ENCODE results near the gene CHRD. TPM values are rescaled to one million over a fixed set of nuclear protein-coding genes. Genes with fewer than 3 reads are reported as not detected.

The CHRD gene
- total RNA-seq, 2 experiments from 2014 or later = not detected

DNA sequence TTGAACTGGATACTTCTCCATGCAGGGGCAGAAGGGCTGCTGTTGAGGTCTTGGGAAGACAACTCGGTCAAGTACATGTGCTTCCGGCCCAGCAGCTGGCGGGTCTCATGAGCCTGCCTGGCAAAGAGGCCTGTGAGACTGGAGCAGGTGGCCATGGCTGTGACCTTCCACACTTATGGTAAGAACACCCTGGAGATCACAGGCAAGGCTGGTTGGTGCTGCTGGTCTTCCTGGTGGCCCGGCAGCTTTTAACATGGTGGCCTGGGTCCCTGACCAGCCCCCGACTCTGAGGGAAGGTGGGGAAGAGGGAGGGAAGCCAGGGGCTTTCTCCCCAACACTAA lies 15.4 kb downstream of the CHRD start:
- H3K27me3 Mint-ChIP-seq = peaks cover 1% of the 10 kb centered on the region
- intact Hi-C loops (cut with micrococcal nuclease) = no loop called here
- CTCF ChIA-PET = no interaction called here

DNA sequence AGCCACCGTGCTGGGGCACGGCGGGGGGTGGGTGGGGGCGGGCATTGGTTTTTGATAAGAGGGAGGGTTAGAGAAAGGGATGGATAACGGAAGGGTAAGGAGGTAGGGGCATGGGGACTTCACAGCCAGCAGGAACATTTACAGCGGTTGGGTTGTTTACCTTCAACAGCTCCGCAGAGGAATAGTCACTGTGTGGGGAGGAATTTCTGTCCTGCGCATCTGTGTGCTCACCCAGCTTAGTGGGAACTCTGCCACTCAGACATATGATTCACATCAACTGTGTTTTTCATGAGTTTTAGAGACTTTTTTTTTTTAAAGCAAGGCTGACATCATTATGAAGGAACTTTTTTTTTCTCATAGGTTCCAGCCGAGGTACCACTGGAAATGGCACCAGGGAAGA lies 19.6 kb downstream of the CHRD start:
- ATAC-seq = no peak
- DNase-seq = no peak
- Mint-ChIP-seq H3K4me3 (no peak overlapping the region), H3K27ac (no peak overlapping the region), H3K36me3 (ENCODE audit: low read depth) (no peaks in the 10 kb centered on the region), H3K4me1 (ENCODE audit: low read depth) (no peaks in the 10 kb centered on the region), H3K9me3 (no peaks in the 10 kb centered on the region), H3K27me3 (peaks cover 4% of the 10 kb centered on the region)
- ChIA-PET CTCF (no interaction called here), POLR2A (no interaction called here)
- intact Hi-C loops (cut with micrococcal nuclease) = no loop called here
- TF ChIP-seq, protein P1, sequence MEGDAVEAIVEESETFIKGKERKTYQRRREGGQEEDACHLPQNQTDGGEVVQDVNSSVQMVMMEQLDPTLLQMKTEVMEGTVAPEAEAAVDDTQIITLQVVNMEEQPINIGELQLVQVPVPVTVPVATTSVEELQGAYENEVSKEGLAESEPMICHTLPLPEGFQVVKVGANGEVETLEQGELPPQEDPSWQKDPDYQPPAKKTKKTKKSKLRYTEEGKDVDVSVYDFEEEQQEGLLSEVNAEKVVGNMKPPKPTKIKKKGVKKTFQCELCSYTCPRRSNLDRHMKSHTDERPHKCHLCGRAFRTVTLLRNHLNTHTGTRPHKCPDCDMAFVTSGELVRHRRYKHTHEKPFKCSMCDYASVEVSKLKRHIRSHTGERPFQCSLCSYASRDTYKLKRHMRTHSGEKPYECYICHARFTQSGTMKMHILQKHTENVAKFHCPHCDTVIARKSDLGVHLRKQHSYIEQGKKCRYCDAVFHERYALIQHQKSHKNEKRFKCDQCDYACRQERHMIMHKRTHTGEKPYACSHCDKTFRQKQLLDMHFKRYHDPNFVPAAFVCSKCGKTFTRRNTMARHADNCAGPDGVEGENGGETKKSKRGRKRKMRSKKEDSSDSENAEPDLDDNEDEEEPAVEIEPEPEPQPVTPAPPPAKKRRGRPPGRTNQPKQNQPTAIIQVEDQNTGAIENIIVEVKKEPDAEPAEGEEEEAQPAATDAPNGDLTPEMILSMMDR (IDR thresholded peaks at IDR 0.05) = no peak

More for the DNA sequence above, 15.4 kb downstream of the CHRD start:
- ATAC-seq (no peak), DNase-seq (no peak)
- H3K4me1 Mint-ChIP-seq (ENCODE audit: low read depth) = no peaks in the 10 kb centered on the region
- no peaks in the 10 kb centered on the region for H3K9me3 Mint-ChIP-seq
- no peaks in the 10 kb centered on the region for H3K36me3 Mint-ChIP-seq (ENCODE audit: low read depth)
- TF ChIP-seq, protein P1 (IDR thresholded peaks at IDR 0.05) = no peak
- no peak overlapping the region for H3K4me3 Mint-ChIP-seq
- POLR2A ChIA-PET = no interaction called here
- no peak overlapping the region for H3K27ac Mint-ChIP-seq

DNA sequence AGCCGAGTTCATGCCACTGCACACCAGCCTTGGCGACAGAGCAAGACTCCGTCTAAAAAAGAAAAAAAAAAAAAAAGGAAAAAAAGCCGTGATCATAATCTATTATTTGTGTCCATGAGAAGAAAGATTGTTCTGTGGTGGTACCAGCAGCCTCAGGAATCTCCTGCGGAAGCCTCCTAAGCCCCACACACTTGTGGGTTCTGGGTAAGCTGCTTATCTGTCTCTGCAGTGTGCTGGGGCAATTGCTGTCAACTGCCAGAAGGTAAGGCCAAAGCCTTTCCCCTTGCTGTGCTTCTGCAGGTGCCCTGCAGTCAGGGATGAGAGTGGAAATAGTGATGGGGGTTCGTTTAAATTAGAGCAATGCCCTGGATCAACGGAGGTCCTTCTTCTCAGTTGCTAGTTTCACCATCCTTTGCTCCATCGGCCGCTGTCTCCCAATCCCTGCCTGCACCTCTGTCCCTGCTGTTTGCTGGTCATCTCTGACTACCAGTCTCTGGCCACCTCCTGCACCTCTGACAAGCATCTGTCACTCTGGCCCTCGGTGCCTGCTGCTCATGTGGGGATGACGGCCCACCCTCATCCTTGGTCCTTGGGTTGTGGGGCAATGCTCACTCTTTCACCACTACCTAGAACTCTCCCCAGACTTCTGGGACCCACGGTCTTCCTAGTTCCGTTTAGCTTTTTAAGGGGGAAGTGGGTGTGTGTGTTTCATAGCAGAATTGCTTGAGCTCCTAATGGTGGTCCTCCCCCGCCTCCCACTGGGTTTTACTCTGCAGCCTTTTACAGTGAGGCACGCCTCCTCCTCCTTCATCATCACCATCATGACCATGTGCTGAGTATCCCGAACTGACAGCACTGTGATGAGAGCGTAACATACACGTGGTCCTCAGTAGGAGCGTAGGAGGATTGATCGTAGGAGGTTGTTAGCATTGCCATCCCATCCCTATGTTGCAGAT lies 25.5 kb downstream of the CHRD start:
- no peaks in the 10 kb centered on the region for H3K9me3 Mint-ChIP-seq
- no peaks in the 10 kb centered on the region for H3K36me3 Mint-ChIP-seq (ENCODE audit: low read depth)
- H3K4me3 Mint-ChIP-seq = no peak overlapping the region
- ChIA-PET POLR2A (interaction anchor here (0.6 to 1.2 kb wide), 2 partner anchors 78 to 1323 kb away, joined by 3 read pairs; no protein-coding TSS in a partner anchor), CTCF (interaction anchor here (1.0 kb wide), 1 partner anchor 34 kb away, joined by 4 read pairs; no protein-coding TSS in a partner anchor)
- intact Hi-C loops (cut with micrococcal nuclease) = no loop called here
- H3K27ac Mint-ChIP-seq = no peak overlapping the region
- TF ChIP-seq, protein P1 (IDR thresholded peaks at IDR 0.05) = no peak
- DNase-seq = no peak
- H3K4me1 Mint-ChIP-seq (ENCODE audit: low read depth) = no peaks in the 10 kb centered on the region
- peaks cover 4% of the 10 kb centered on the region for H3K27me3 Mint-ChIP-seq
- no peak for ATAC-seq

DNA sequence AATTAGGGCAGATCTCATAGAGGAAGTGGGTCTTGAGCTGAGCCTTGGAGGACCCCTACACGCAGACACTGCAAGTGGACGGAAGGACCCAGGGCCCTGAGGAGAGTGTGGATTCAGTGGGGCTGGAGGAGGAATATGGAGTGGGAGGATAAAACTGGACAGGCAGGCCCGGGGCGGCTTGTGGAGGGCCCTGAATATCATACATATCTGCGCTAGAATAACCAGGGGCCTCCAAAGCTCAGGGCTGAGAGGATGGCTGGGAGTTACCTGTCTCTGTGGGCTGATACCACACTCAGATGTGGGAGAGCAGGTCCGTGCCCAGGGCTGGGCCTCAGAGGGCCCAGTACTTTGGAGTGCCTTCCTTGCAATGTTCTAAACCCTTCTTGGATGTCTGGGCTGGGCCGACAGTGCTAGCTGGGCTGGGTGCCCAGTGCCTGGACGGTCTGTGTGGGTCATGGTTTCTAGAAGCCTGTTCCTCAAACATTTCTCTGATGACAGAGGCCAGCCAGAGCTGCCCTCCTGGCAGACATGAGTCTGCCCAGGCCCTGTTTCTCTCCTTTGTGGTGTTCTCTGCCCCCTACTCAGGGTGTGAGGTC lies 29.6 kb downstream of the CHRD start:
- ChIA-PET POLR2A (no interaction called here), CTCF (interaction anchor here (0.7 to 0.8 kb wide), 2 partner anchors 9 to 104 kb away, joined by 3 read pairs; no protein-coding TSS in a partner anchor)
- no peak for ATAC-seq

More for the DNA sequence above, 29.6 kb downstream of the CHRD start:
- intact Hi-C loops (cut with micrococcal nuclease) = no loop called here
- Mint-ChIP-seq H3K4me3 (no peak overlapping the region), H3K27me3 (no peaks in the 10 kb centered on the region), H3K4me1 (ENCODE audit: low read depth) (no peaks in the 10 kb centered on the region), H3K36me3 (ENCODE audit: low read depth) (no peaks in the 10 kb centered on the region), H3K27ac (no peak overlapping the region), H3K9me3 (no peaks in the 10 kb centered on the region)
- TF ChIP-seq, protein P1 (IDR thresholded peaks at IDR 0.05) = no peak
- DNase-seq = no peak
